OCI-LY1 (cell line): Measurements from ENCODE around the gene TFEB.

Source experiments
- CTCF ChIP-seq: fragments of 200-600 bp; sonication (generic), shearing (Covaris generic); IDR thresholded peaks from 2 replicates; pipeline ENCODE4 v1.5.1; 2017; ENCODE audit warnings: mild to moderate bottlenecking, antibody characterized with exemption, low read length, moderate library complexity, mixed read lengths
- EZH2 ChIP-seq: fragments of 200-600 bp; sonication (generic), shearing (Covaris generic); IDR thresholded peaks from 2 replicates; pipeline ENCODE4 v1.8.0; 2017; ENCODE audit warnings: borderline replicate concordance, mixed run types, mild to moderate bottlenecking, antibody characterized with exemption, low read length, moderate library complexity, mixed read lengths

- TF ChIP-seq CTCF = no peak
- TF ChIP-seq EZH2 = no peak
Measured at GRCh38 chr6:41693281-41694240, 41.8 kb downstream of the TFEB start.
